Nephron (organoid): Measurements from ENCODE around the gene TRPC6.

Source experiments
- H3K27ac Mint-ChIP-seq, 3 experiments: 2 replicates each; pipeline ENCODE4 v1.8.0; 2020; ENCODE audit warnings: mixed read lengths in 3 of 3, mild to moderate bottlenecking in 2 of 3, moderate library complexity in 1 of 3
- H3K27me3 Mint-ChIP-seq: 2 replicates; pipeline ENCODE4 v1.8.0; 2021; ENCODE audit warnings: low read depth, mild to moderate bottlenecking, moderate library complexity, mixed read lengths
- H3K36me3 Mint-ChIP-seq: 2 replicates; pipeline ENCODE4 v1.8.0; 2020; ENCODE audit warnings: low read depth, mixed read lengths
- H3K4me1 Mint-ChIP-seq: 2 replicates; pipeline ENCODE4 v1.8.0; 2020; ENCODE audit warnings: mixed read lengths
- H3K4me3 Mint-ChIP-seq, 3 experiments: 2 replicates each; pipeline ENCODE4 v1.8.0; 2020; ENCODE audit warnings: mild to moderate bottlenecking in 3 of 3, mixed read lengths in 3 of 3, moderate library complexity in 2 of 3
- H3K9me3 Mint-ChIP-seq: 2 replicates; pipeline ENCODE4 v1.8.0; 2020; ENCODE audit warnings: mixed read lengths
- CTCF ChIP-seq, 3 experiments: fragments of 200-600 bp; sonication (generic); IDR thresholded peaks; one replicate each; pipeline ENCODE4 v1.5.0; 2021; ENCODE audit warnings: antibody characterized with exemption in 3 of 3; ENCODE audit not compliant: unreplicated experiment in 3 of 3

Gene TRPC6

GRCh38 chr11:101498891-101499290, 84.9 kb downstream of the TRPC6 start:
- Mint-ChIP-seq H3K9me3 (no peaks in the 10 kb centered on the region), H3K27ac (no peak overlapping the region), H3K27me3 (no peaks in the 10 kb centered on the region), H3K4me1 (no peaks in the 10 kb centered on the region), H3K36me3 (no peaks in the 10 kb centered on the region), H3K4me3 (no peak overlapping the region)
- no peak for TF ChIP-seq CTCF (IDR thresholded peaks at IDR 0.05; ENCODE audit: unreplicated experiment in 3 of 3)

GRCh38 chr11:101497291-101497690, 86.5 kb downstream of the TRPC6 start:
- Mint-ChIP-seq H3K27ac (no peak overlapping the region), H3K9me3 (no peaks in the 10 kb centered on the region), H3K4me1 (no peaks in the 10 kb centered on the region), H3K4me3 (no peak overlapping the region), H3K27me3 (no peaks in the 10 kb centered on the region), H3K36me3 (no peaks in the 10 kb centered on the region)
- TF ChIP-seq CTCF (IDR thresholded peaks at IDR 0.05; ENCODE audit: unreplicated experiment in 3 of 3), result no peak

GRCh38 chr11:101487775-101488174, 96.0 kb downstream of the TRPC6 start:
- H3K4me1 Mint-ChIP-seq, result no peaks in the 10 kb centered on the region
- peaks cover 4% of the 10 kb centered on the region for H3K9me3 Mint-ChIP-seq
- H3K36me3 Mint-ChIP-seq, result no peaks in the 10 kb centered on the region
- no peak for TF ChIP-seq CTCF (IDR thresholded peaks at IDR 0.05; ENCODE audit: unreplicated experiment in 3 of 3)
- no peak overlapping the region for H3K27ac Mint-ChIP-seq
- no peaks in the 10 kb centered on the region for H3K27me3 Mint-ChIP-seq
- no peak overlapping the region for H3K4me3 Mint-ChIP-seq

DNA sequence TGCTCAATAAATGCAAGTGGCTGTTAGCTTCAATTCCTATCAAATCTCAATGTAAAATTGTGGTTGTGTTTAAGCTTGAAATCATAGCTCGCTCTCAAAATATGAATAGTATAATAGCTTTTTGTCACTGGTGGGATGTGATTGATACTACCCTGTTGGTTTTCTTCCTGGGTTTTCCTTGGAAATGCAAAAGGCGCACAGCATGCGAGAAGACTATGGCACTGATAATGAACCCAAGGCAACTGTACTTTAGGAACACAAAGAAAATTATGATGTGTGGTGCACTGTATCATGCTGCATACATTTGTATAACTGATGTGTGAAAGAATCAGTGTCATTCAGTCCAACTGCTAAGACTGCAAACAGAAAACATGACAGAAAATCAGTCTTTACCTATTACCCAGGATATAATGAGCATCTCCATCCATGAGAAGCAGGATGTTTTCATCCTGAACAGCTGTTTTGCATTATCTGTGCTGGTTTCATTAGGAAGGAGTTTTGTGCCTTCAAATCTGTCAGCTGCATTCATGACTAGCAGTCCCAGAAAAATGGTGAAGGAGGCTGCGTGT, 101.2 kb downstream of the TRPC6 start:
- no peak overlapping the region for H3K27ac Mint-ChIP-seq
- no peaks in the 10 kb centered on the region for H3K36me3 Mint-ChIP-seq
- peaks cover 5% of the 10 kb centered on the region for H3K4me1 Mint-ChIP-seq
- H3K9me3 Mint-ChIP-seq, result no peaks in the 10 kb centered on the region
- no peaks in the 10 kb centered on the region for H3K27me3 Mint-ChIP-seq
- H3K4me3 Mint-ChIP-seq, result no peak overlapping the region
- no peak for TF ChIP-seq CTCF (IDR thresholded peaks at IDR 0.05; ENCODE audit: unreplicated experiment in 3 of 3)

DNA sequence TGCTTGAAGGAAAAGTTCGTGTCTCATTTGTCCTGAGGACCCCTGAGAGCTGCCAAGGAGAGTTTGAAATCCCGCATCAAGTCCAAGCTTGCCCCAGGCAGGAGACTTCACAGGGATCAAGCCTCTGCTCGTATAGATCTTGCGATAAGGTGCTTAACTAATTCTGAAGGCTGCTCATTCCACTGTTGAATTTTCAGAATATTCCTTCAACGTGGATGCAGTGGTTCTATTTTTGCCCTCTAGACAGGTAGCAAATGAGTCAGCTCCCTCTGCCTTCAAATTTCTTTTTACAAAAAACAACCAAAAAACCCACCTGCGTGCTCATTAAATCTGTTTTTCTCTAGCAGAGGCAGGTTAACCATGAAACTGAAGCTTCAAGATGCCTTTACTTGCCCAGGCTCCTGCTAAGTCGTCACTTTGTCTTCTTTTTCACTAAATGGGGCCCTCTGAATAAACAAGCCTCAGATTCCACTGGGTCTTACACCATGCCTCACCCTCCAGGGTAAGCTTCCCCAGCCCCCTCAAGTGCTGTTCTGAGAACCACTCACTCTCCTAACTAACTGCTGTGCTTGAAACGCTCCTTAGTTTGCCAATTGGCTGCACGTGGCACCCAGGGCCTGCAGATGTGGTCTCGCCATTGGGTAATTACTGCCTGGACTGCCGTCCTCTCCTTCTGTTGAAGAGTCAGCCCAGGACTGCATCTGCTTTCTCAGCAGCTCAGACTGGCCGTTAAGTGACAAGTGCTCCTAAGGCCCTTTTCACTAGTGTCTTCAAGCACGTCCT, 105.0 kb downstream of the TRPC6 start:
- H3K9me3 Mint-ChIP-seq, result no peaks in the 10 kb centered on the region
- TF ChIP-seq CTCF (IDR thresholded peaks at IDR 0.05; ENCODE audit: unreplicated experiment in 3 of 3), result no peak
- H3K36me3 Mint-ChIP-seq, result no peaks in the 10 kb centered on the region
- H3K4me1 Mint-ChIP-seq, result peaks cover 5% of the 10 kb centered on the region
- H3K27ac Mint-ChIP-seq, result no peak overlapping the region
- H3K27me3 Mint-ChIP-seq, result peaks cover 4% of the 10 kb centered on the region
- no peak overlapping the region for H3K4me3 Mint-ChIP-seq

DNA sequence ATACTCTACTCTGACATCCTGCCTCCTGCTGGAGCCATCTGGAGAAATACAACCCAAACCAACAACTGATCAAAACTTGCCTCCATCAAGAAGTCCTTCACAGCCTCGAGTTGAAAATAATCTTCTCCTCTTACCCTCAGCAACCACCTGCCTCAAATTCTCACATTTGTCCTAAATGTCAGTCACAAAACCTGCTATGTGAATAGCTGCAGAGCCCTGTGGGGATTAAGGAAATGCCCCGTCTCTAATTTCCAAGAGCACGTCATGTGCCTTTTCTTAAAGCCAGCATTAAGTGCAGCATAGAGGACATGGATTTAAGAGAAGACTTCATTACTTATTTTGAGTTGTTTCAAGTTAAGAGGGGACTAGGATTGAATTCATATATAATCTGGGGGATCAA, 105.9 kb downstream of the TRPC6 start:
- Mint-ChIP-seq H3K9me3 (no peaks in the 10 kb centered on the region), H3K4me1 (peaks cover 5% of the 10 kb centered on the region), H3K27ac (peak overlapping the region in 1 of 3 experiments; percentile 70), H3K36me3 (no peaks in the 10 kb centered on the region), H3K4me3 (no peak overlapping the region), H3K27me3 (peaks cover 4% of the 10 kb centered on the region)
- no peak for TF ChIP-seq CTCF (IDR thresholded peaks at IDR 0.05; ENCODE audit: unreplicated experiment in 3 of 3)
